Right cardiac atrium (tissue), 5 donors: ENCODE measurements around the gene ZNF526. TPM values are rescaled to one million over a fixed set of nuclear protein-coding genes. Genes with fewer than 3 reads are reported as not detected.
A peak's percentile ranks its signal among the peaks of the same experiment; 100 is the strongest.

Experiments
- ATAC-seq, 2 donors: fragments of 200-7000 bp; cut with Tn5 transposase; one replicate each; pipeline versions ENCODE4 v1.8.0 to v1.9.1; 2020; ENCODE audit warnings: moderate library complexity in 2 of 2, mild to moderate bottlenecking in 1 of 2
- DNase-seq, 3 donors: peaks; one replicate each; pipeline ENCODE4 v3.0.0-alpha.2; 2020
- H3K27ac ChIP-seq: one replicate; pipeline ENCODE4 v1.5.1; 2013; ENCODE audit warnings: mild to moderate bottlenecking, low read length, control low read depth, moderate library complexity
- H3K27me3 ChIP-seq: one replicate; pipeline ENCODE4 v1.6.1; 2013; ENCODE audit not compliant: control insufficient read depth, insufficient read depth
- H3K4me1 ChIP-seq: one replicate; pipeline ENCODE4 v1.6.1; 2013; ENCODE audit warnings: low read length; ENCODE audit not compliant: control insufficient read depth, insufficient read depth
- H3K4me3 ChIP-seq: one replicate; pipeline ENCODE4 v1.5.1; 2013; ENCODE audit warnings: low read length, control low read depth
- H3K9me3 ChIP-seq: one replicate; pipeline ENCODE4 v1.6.1; 2013; ENCODE audit warnings: low read length; ENCODE audit not compliant: control insufficient read depth
- WGBS: extraction: QIAGEN DNeasy Blood & Tissue Kit; methylation state at CpG from one replicate; pipeline ENCODE4 v1.1.7; 2013; 5-methylcytosine and 5-hydroxymethylcytosine counted together
- intact Hi-C, 4 donors: fragments of 100-400 bp; cut with DNase I; formaldehyde crosslinking; loops; one replicate each; pipeline versions ENCODE4 v1.11.0 to v1.14.0; 2022 to 2023
- polyA plus RNA-seq: library from polyadenylated mRNA; stranded (reverse); fragments of 200-250 nt; gene quantifications from one replicate; pipeline ENCODE4 v1.2.3, GENCODE V29; 2013
- total RNA-seq, 4 donors: library from RNA; stranded (reverse); fragmentation: NEBNext Ultra II Directional; extraction: Animal tissue kit (Norgen Biotek cat#: 25700); gene quantifications; one replicate each; pipeline ENCODE4 v1.2.1, GENCODE V29; 2021
- donor health status: healthy with polysubstance abuse.
- donor health status: DM: no; HTN: yes; CAD: no.
- donor health status: DM: no; HTN: no; CAD: no.
- donor health status: DM: no; HTN: yes; CAD: no; lungs with severe emphysema.
- donor health status: DM: yes; HTN: yes; CAD: no.

Gene ZNF526
- total and polyA plus RNA-seq, 5 donors: 3.3 to 7.3 (median 6.3) TPM

GRCh38 chr19:42208612-42209011 is 11.5 kb upstream of the ZNF526 start:
- Histone ChIP-seq H3K4me3 (no peak overlapping the region), H3K9me3 (no peaks in the 10 kb centered on the region)
- no peak for DNase-seq

GRCh38 chr19:42212886-42213285 is 7.2 kb upstream of the ZNF526 start:
- no peak overlapping the region for H3K4me3 ChIP-seq
- H3K27ac ChIP-seq: no peak overlapping the region
- peaks cover 7% of the 10 kb centered on the region for H3K4me1 ChIP-seq
- DNase-seq (no peak), ATAC-seq (no peak)
- 87% methylated on average over 1 of the region's 1 CpG for WGBS
- H3K27me3 ChIP-seq: no peaks in the 10 kb centered on the region
- H3K9me3 ChIP-seq: no peaks in the 10 kb centered on the region
- intact Hi-C loops: no loop called here

More at GRCh38 chr19:42208612-42209011, 11.5 kb upstream of the ZNF526 start:
- WGBS: 89% methylated on average over 11 of the region's 11 CpGs
- Histone ChIP-seq H3K27me3 (no peaks in the 10 kb centered on the region), H3K4me1 (no peaks in the 10 kb centered on the region), H3K27ac (no peak overlapping the region)
- intact Hi-C loops: no loop called here
- ATAC-seq: no peak

GRCh38 chr19:42214810-42215485 is 5.2 kb upstream of the ZNF526 start:
- H3K4me1 ChIP-seq: peaks cover 9% of the 10 kb centered on the region
- intact Hi-C loops: no loop called here

GRCh38 chr19:42216653-42217519 is 3.2 kb upstream of the ZNF526 start:
- peaks cover 11% of the 10 kb centered on the region for H3K4me1 ChIP-seq

More at GRCh38 chr19:42214810-42215485, 5.2 kb upstream of the ZNF526 start:
- DNase-seq (peak in 1 of 3 donors; percentile 13), ATAC-seq (no peak)
- no peaks in the 10 kb centered on the region for H3K9me3 ChIP-seq
- no peak overlapping the region for H3K4me3 ChIP-seq
- no peak overlapping the region for H3K27ac ChIP-seq
- 81% methylated on average over 11 of the region's 11 CpGs for WGBS
- no peaks in the 10 kb centered on the region for H3K27me3 ChIP-seq

GRCh38 chr19:42217520-42218437 is 2.3 kb upstream of the ZNF526 start, which contains the start of gene DEDD2:
Gene DEDD2, minus strand, starts transcription at chr19:42217677. Its CDS starts 670 bp downstream, at chr19:42217007.
- H3K27ac ChIP-seq: peak within 1 kb of the TSS; percentile 86
- no peaks in the 10 kb centered on the region for H3K27me3 ChIP-seq
- peak within 1 kb of the TSS; percentile 80 for H3K4me3 ChIP-seq
- no peaks in the 10 kb centered on the region for H3K9me3 ChIP-seq
- 17% methylated on average over 57 of the region's 57 CpGs for WGBS
- DNase-seq (peak; percentile 98 to 99 (median 98)), ATAC-seq (peak; percentile 89 to 90)
- peaks cover 11% of the 10 kb centered on the region for H3K4me1 ChIP-seq
- intact Hi-C loops: no loop called here

More at GRCh38 chr19:42216653-42217519, 3.2 kb upstream of the ZNF526 start:
- WGBS: 2% methylated on average over 79 of the region's 79 CpGs
- H3K27me3 ChIP-seq: no peaks in the 10 kb centered on the region
- no peaks in the 10 kb centered on the region for H3K9me3 ChIP-seq
- DNase-seq (peak; percentile 46 to 82 (median 75)), ATAC-seq (peak; percentile 24 to 36)
- intact Hi-C loops: no loop called here
- peak overlapping the region; percentile 65 for H3K27ac ChIP-seq
- peak overlapping the region; percentile 80 for H3K4me3 ChIP-seq

GRCh38 chr19:42220751-42221097 is 612 bp downstream of the ZNF526 start:
- peak overlapping the region; percentile 48 for H3K4me3 ChIP-seq
- no peaks in the 10 kb centered on the region for H3K9me3 ChIP-seq
- peaks cover 10% of the 10 kb centered on the region for H3K4me1 ChIP-seq
- no peaks in the 10 kb centered on the region for H3K27me3 ChIP-seq
- H3K27ac ChIP-seq: no peak overlapping the region
- intact Hi-C loops: no loop called here
- WGBS: 1% methylated on average over 6 of the region's 6 CpGs
- no peak for ATAC-seq
- DNase-seq: no peak

GRCh38 chr19:42224940-42225717 is 5.0 kb downstream of the ZNF526 start:
- H3K4me1 ChIP-seq: peaks cover 2% of the 10 kb centered on the region
- DNase-seq (no peak), ATAC-seq (no peak)
- 95% methylated on average over 37 of the region's 37 CpGs for WGBS
- no peaks in the 10 kb centered on the region for H3K27me3 ChIP-seq
- H3K9me3 ChIP-seq: no peaks in the 10 kb centered on the region
- intact Hi-C loops: no loop called here
- no peak overlapping the region for H3K27ac ChIP-seq
- H3K4me3 ChIP-seq: no peak overlapping the region

- ATAC-seq (no peak), DNase-seq (no peak)
- H3K27ac ChIP-seq: no peak overlapping the region
- H3K4me3 ChIP-seq: no peak overlapping the region
- H3K4me1 ChIP-seq: no peaks in the 10 kb centered on the region
- no peaks in the 10 kb centered on the region for H3K27me3 ChIP-seq
- no peaks in the 10 kb centered on the region for H3K9me3 ChIP-seq
- 95% methylated on average over 33 of the region's 33 CpGs for WGBS
- intact Hi-C loops: no loop called here
Measured at GRCh38 chr19:42225718-42226292, 5.7 kb downstream of the ZNF526 start.

GRCh38 chr19:42226886-42227285 is 6.8 kb downstream of the ZNF526 start:
- ATAC-seq (no peak), DNase-seq (no peak)
- intact Hi-C loops: no loop called here
- Histone ChIP-seq H3K4me3 (no peak overlapping the region), H3K27me3 (no peaks in the 10 kb centered on the region), H3K27ac (no peak overlapping the region), H3K4me1 (no peaks in the 10 kb centered on the region), H3K9me3 (no peaks in the 10 kb centered on the region)
- 89% methylated on average over 1 of the region's 1 CpG for WGBS

GRCh38 chr19:42228641-42229040 is 8.5 kb downstream of the ZNF526 start:
- H3K4me3 ChIP-seq: no peak overlapping the region
- H3K27me3 ChIP-seq: no peaks in the 10 kb centered on the region
- intact Hi-C loops: no loop called here
- DNase-seq: no peak
- H3K4me1 ChIP-seq: no peaks in the 10 kb centered on the region
- H3K27ac ChIP-seq: no peak overlapping the region
- ATAC-seq: no peak
- no peaks in the 10 kb centered on the region for H3K9me3 ChIP-seq
- WGBS: 72% methylated on average over 4 of the region's 4 CpGs
